SK-N-SH treated with all-trans-retinoic acid at 6 μM for 48 hours (cell line): ENCODE results near the gene GRID1.

ENCODE experiments used
- ATAC-seq: fragments of 200-7000 bp; cut with Tn5 transposase; 3 replicates; pipeline ENCODE4 v1.9.1; 2020; ENCODE audit warnings: mild to moderate bottlenecking, moderate library complexity
- ARNTL ChIP-seq: fragments of 450-650 bp; formaldehyde crosslinking; IDR thresholded peaks from 2 replicates; pipeline ENCODE4 v1.5.0; 2020; ENCODE audit warnings: low read depth, mild to moderate bottlenecking, moderate library complexity, borderline replicate concordance
- BACH2 ChIP-seq: fragments of 250-450 bp; sonication (Bioruptor Pico); IDR thresholded peaks from 2 replicates; pipeline ENCODE4 v1.9.0; 2021; ENCODE audit warnings: mild to moderate bottlenecking, borderline replicate concordance
- CSDC2 ChIP-seq: fragments of 250-450 bp; sonication (Bioruptor Pico); IDR thresholded peaks from 2 replicates; pipeline ENCODE4 v1.5.0; 2020; ENCODE audit warnings: mild to moderate bottlenecking, moderate library complexity
- CSRNP3 ChIP-seq: fragments of 250-450 bp; sonication (Bioruptor Pico); IDR thresholded peaks from 2 replicates; pipeline ENCODE4 v1.5.1; 2021; ENCODE audit warnings: mild to moderate bottlenecking, moderate library complexity
- ESRRG ChIP-seq: fragments of 250-450 bp; sonication (Bioruptor Pico); IDR thresholded peaks from 2 replicates; pipeline ENCODE4 v1.6.1; 2021; ENCODE audit warnings: mild to moderate bottlenecking
- GLIS3 ChIP-seq: fragments of 250-450 bp; sonication (Bioruptor Pico); IDR thresholded peaks from 2 replicates; pipeline ENCODE4 v1.5.0; 2020; ENCODE audit warnings: mild to moderate bottlenecking, moderate library complexity
- ISL1 ChIP-seq: fragments of 250-450 bp; sonication (Bioruptor Pico); IDR thresholded peaks from 2 replicates; pipeline ENCODE4 v2.1.2; 2022; ENCODE audit warnings: mild to moderate bottlenecking, moderate library complexity
- OSR1 ChIP-seq: fragments of 250-450 bp; sonication (Bioruptor Pico); IDR thresholded peaks from 2 replicates; pipeline ENCODE4 v1.8.0; 2022; ENCODE audit warnings: moderate library complexity, mild to moderate bottlenecking, inconsistent platforms
- PATZ1 ChIP-seq: fragments of 250-450 bp; sonication (Bioruptor Pico); IDR thresholded peaks from 2 replicates; pipeline ENCODE4 v1.8.0; 2020; ENCODE audit warnings: mild to moderate bottlenecking, moderate library complexity, borderline replicate concordance
- POU6F1 ChIP-seq: fragments of 250-450 bp; sonication (Bioruptor Pico); IDR thresholded peaks from 2 replicates; pipeline ENCODE4 v1.8.0; 2021; ENCODE audit warnings: low read depth, mild to moderate bottlenecking, moderate library complexity, borderline replicate concordance
- PPARA ChIP-seq: fragments of 250-450 bp; sonication (Bioruptor Pico); IDR thresholded peaks from 2 replicates; pipeline ENCODE4 v1.5.0; 2020; ENCODE audit warnings: mild to moderate bottlenecking, borderline replicate concordance
- RARB ChIP-seq: fragments of 250-450 bp; sonication (Bioruptor Pico); IDR thresholded peaks from 2 replicates; pipeline ENCODE4 v1.8.0; 2021; ENCODE audit warnings: mild to moderate bottlenecking, moderate library complexity
- SNAI2 ChIP-seq: fragments of 250-450 bp; sonication (Bioruptor Pico); IDR thresholded peaks from 2 replicates; pipeline ENCODE4 v1.5.0; 2020; ENCODE audit warnings: mild to moderate bottlenecking, moderate library complexity
- TCF4 ChIP-seq: fragments of 250-450 bp; sonication (Bioruptor Pico); IDR thresholded peaks from 2 replicates; pipeline ENCODE4 v1.8.0; 2021; ENCODE audit warnings: mild to moderate bottlenecking, moderate library complexity, borderline replicate concordance
- TOX ChIP-seq: fragments of 250-450 bp; sonication (Bioruptor Pico); IDR thresholded peaks from 2 replicates; pipeline ENCODE4 v1.8.0; 2021; ENCODE audit warnings: mild to moderate bottlenecking, moderate library complexity, borderline replicate concordance
- ZC3H10 ChIP-seq: fragments of 250-450 bp; sonication (Bioruptor Pico); IDR thresholded peaks from 2 replicates; pipeline ENCODE4 v1.5.1; 2021; ENCODE audit warnings: mild to moderate bottlenecking, moderate library complexity
- ZFP3 ChIP-seq: fragments of 250-450 bp; sonication (Bioruptor Pico); IDR thresholded peaks from 2 replicates; pipeline ENCODE4 v1.5.0; 2020; ENCODE audit warnings: mild to moderate bottlenecking, moderate library complexity
- ZFP30 ChIP-seq: fragments of 450-650 bp; formaldehyde crosslinking; IDR thresholded peaks from 2 replicates; pipeline ENCODE4 v1.5.0; 2022; ENCODE audit warnings: mild to moderate bottlenecking, moderate library complexity
- ZNF565 ChIP-seq: fragments of 450-650 bp; formaldehyde crosslinking; conservative IDR thresholded peaks from 2 replicates; pipeline ENCODE4 v1.5.0; 2020; ENCODE audit warnings: low read depth, mild to moderate bottlenecking, moderate library complexity
- ZNF70 ChIP-seq: fragments of 450-650 bp; formaldehyde crosslinking; IDR thresholded peaks from 2 replicates; pipeline ENCODE4 v1.5.0; 2020; ENCODE audit warnings: mild to moderate bottlenecking, moderate library complexity
- ZNF8 ChIP-seq: fragments of 450-650 bp; formaldehyde crosslinking; IDR thresholded peaks from 2 replicates; pipeline ENCODE4 v1.5.0; 2020; ENCODE audit warnings: mild to moderate bottlenecking, moderate library complexity
- TF ChIP-seq, protein P1 (sequence below): fragments of 250-450 bp; sonication (Bioruptor Pico); IDR thresholded peaks from 2 replicates; pipeline ENCODE4 v1.5.1; 2020; ENCODE audit warnings: low read depth, mild to moderate bottlenecking, moderate library complexity
- TF ChIP-seq, protein P2 (sequence below): fragments of 250-450 bp; sonication (Bioruptor Pico); IDR thresholded peaks from 2 replicates; pipeline ENCODE4 v1.5.0; 2020; ENCODE audit warnings: mild to moderate bottlenecking, moderate library complexity

Gene GRID1

GRCh38 chr10:86317949-86318725, 48.5 kb downstream of the GRID1 start (continued):
- TF ChIP-seq POU6F1 (CRISPR knock-in tag) (no peak), SNAI2 (CRISPR knock-in tag) (no peak), RARB (no peak)

GRCh38 chr10:86316990-86317389, 49.6 kb downstream of the GRID1 start:
- no peak for TF ChIP-seq TCF4 (CRISPR knock-in tag)
- no peak for TF ChIP-seq ZC3H10
- no peak for TF ChIP-seq ZNF70
- TF ChIP-seq ISL1 (CRISPR knock-in tag) = no peak
- no peak for TF ChIP-seq ZFP3 (CRISPR knock-in tag)
- TF ChIP-seq ZNF565 (CRISPR knock-in tag) = no peak
- TF ChIP-seq, all 23 proteins: peak for 0
- ATAC-seq = no peak

DNA sequence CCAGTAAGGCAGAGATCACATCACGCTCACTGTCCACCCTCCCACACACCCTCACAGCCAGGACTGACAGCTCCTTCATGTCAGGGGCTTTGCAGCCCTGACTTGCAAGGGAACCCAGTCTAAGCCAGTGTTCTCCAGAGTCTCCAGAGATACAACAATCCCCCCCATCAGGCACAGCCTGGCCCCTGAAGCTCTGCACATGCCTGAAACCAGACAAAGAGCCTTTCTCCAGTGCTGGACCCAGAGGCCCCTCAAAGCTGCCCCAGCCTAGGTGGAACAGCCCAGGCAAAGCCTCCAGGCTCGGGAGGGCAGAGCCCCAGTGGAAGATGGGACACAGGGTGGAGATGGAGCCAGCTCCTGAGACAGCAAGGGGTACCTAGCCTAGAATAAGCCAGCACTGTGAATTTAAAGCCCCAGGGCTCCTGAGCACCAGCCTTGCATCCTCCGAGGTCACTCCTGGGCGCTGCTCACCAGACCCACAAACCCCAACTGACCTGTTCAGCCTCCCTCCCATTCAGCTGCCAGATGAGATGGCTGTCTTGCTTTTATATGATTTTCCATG, 50.2 kb downstream of the GRID1 start:
- TF ChIP-seq ZNF8 (CRISPR knock-in tag) (no peak), TOX (CRISPR knock-in tag) (no peak), SNAI2 (CRISPR knock-in tag) (no peak), GLIS3 (CRISPR knock-in tag) (no peak), ESRRG (no peak), ISL1 (CRISPR knock-in tag) (no peak), ZC3H10 (no peak), PATZ1 (CRISPR knock-in tag) (no peak), BACH2 (no peak), CSRNP3 (no peak), ZFP30 (CRISPR knock-in tag) (no peak), ZFP3 (CRISPR knock-in tag) (no peak), ARNTL (no peak), ZNF565 (CRISPR knock-in tag) (no peak), CSDC2 (CRISPR knock-in tag) (no peak), ZNF70 (no peak), PPARA (CRISPR knock-in tag) (no peak), POU6F1 (CRISPR knock-in tag) (no peak)
- TF ChIP-seq, protein P1, sequence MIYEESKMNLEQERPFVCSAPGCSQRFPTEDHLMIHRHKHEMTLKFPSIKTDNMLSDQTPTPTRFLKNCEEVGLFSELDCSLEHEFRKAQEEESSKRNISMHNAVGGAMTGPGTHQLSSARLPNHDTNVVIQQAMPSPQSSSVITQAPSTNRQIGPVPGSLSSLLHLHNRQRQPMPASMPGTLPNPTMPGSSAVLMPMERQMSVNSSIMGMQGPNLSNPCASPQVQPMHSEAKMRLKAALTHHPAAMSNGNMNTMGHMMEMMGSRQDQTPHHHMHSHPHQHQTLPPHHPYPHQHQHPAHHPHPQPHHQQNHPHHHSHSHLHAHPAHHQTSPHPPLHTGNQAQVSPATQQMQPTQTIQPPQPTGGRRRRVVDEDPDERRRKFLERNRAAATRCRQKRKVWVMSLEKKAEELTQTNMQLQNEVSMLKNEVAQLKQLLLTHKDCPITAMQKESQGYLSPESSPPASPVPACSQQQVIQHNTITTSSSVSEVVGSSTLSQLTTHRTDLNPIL (CRISPR knock-in tag) = no peak

DNA sequence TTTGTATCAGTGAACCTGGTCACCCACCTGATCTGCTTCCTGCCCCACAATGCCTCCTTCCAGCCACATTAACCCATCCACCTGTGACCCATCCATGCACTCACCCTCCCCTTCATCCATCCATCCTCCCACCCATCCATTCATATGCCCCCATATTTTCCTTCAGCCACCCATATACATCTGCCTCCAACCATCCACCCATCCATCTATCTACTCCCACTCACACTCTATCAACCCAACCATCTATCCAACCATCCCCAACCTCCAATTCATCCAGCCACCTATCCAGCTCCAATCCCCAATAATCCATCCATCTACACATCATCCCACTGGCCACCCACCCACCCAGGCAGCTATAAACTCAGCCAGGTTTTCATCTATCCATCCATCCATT, 51.0 kb downstream of the GRID1 start:
- no peak for ATAC-seq
- TF ChIP-seq ZFP3 (CRISPR knock-in tag) = no peak
- TF ChIP-seq PPARA (CRISPR knock-in tag) = no peak
- TF ChIP-seq, protein P2, sequence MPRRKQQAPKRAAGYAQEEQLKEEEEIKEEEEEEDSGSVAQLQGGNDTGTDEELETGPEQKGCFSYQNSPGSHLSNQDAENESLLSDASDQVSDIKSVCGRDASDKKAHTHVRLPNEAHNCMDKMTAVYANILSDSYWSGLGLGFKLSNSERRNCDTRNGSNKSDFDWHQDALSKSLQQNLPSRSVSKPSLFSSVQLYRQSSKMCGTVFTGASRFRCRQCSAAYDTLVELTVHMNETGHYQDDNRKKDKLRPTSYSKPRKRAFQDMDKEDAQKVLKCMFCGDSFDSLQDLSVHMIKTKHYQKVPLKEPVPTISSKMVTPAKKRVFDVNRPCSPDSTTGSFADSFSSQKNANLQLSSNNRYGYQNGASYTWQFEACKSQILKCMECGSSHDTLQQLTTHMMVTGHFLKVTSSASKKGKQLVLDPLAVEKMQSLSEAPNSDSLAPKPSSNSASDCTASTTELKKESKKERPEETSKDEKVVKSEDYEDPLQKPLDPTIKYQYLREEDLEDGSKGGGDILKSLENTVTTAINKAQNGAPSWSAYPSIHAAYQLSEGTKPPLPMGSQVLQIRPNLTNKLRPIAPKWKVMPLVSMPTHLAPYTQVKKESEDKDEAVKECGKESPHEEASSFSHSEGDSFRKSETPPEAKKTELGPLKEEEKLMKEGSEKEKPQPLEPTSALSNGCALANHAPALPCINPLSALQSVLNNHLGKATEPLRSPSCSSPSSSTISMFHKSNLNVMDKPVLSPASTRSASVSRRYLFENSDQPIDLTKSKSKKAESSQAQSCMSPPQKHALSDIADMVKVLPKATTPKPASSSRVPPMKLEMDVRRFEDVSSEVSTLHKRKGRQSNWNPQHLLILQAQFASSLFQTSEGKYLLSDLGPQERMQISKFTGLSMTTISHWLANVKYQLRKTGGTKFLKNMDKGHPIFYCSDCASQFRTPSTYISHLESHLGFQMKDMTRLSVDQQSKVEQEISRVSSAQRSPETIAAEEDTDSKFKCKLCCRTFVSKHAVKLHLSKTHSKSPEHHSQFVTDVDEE (CRISPR knock-in tag) = no peak
- no peak for TF ChIP-seq POU6F1 (CRISPR knock-in tag)
- no peak for TF ChIP-seq OSR1 (CRISPR knock-in tag)
- TF ChIP-seq ARNTL = no peak
- TF ChIP-seq ZNF8 (CRISPR knock-in tag) = no peak
- TF ChIP-seq BACH2 = no peak
- no peak for TF ChIP-seq TCF4 (CRISPR knock-in tag)
- TF ChIP-seq ZNF565 (CRISPR knock-in tag) = no peak
- TF ChIP-seq CSDC2 (CRISPR knock-in tag) = no peak

More for the DNA sequence above, 50.2 kb downstream of the GRID1 start:
- no peak for ATAC-seq
